Stomach (tissue), 4 donors: ENCODE measurements around the gene BBX.

Source experiments
- POLR2A ChIP-seq, 4 donors: fragments of 450-650 bp; IDR thresholded peaks; one replicate each; pipeline ENCODE4 v1.6.1; 2016; ENCODE audit warnings: antibody characterized with exemption in 4 of 4, control low read depth in 2 of 4, mild to moderate bottlenecking in 1 of 4, moderate library complexity in 1 of 4
- POLR2AphosphoS5 ChIP-seq, 3 donors: sonication (generic); formaldehyde crosslinking; IDR thresholded peaks; one replicate each; pipeline ENCODE4 v1.6.1; 2016; ENCODE audit warnings: antibody characterized with exemption in 3 of 3
- TF ChIP-seq, protein P1 (sequence below), 7 experiments: fragments of 450-650 bp in 4 of 7; fragments of 200-600 bp in 3 of 7; sonication (generic) in 3 of 7; IDR thresholded peaks; one replicate each; pipeline ENCODE4 v1.5.1; 2016 to 2019; ENCODE audit warnings: antibody characterized with exemption in 7 of 7, control low read depth in 2 of 7, mild to moderate bottlenecking in 1 of 7

DNA sequence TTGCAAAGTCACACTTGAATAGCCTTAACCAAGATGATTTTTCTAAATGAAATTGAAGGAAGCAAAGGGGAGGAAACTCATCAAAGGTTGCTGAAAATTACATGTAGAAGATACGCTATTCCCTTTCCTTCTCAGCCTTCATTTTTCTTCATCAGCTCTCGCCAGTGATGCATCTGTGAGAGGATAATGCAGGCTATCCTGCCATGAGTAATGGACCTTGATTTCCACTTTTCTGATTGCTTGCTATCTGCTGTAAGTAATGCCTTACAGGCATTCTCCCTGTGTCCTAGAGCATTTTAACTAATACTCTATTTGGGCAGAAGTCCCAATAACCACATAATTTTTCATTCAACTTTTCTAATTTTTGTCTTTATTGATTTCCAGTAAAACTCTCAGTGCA, 162.6 kb downstream of the BBX start:
- TF ChIP-seq, protein P1, sequence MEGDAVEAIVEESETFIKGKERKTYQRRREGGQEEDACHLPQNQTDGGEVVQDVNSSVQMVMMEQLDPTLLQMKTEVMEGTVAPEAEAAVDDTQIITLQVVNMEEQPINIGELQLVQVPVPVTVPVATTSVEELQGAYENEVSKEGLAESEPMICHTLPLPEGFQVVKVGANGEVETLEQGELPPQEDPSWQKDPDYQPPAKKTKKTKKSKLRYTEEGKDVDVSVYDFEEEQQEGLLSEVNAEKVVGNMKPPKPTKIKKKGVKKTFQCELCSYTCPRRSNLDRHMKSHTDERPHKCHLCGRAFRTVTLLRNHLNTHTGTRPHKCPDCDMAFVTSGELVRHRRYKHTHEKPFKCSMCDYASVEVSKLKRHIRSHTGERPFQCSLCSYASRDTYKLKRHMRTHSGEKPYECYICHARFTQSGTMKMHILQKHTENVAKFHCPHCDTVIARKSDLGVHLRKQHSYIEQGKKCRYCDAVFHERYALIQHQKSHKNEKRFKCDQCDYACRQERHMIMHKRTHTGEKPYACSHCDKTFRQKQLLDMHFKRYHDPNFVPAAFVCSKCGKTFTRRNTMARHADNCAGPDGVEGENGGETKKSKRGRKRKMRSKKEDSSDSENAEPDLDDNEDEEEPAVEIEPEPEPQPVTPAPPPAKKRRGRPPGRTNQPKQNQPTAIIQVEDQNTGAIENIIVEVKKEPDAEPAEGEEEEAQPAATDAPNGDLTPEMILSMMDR (IDR thresholded peaks at IDR 0.05), result no peak
- TF ChIP-seq POLR2A (IDR thresholded peaks at IDR 0.05) (no peak), POLR2AphosphoS5 (IDR thresholded peaks at IDR 0.05) (no peak)
